Measurements from ENCODE around the gene SETBP1.
A peak's percentile ranks its signal among the peaks of the same experiment; 100 is the strongest.

SETBP1 gene

DNA sequence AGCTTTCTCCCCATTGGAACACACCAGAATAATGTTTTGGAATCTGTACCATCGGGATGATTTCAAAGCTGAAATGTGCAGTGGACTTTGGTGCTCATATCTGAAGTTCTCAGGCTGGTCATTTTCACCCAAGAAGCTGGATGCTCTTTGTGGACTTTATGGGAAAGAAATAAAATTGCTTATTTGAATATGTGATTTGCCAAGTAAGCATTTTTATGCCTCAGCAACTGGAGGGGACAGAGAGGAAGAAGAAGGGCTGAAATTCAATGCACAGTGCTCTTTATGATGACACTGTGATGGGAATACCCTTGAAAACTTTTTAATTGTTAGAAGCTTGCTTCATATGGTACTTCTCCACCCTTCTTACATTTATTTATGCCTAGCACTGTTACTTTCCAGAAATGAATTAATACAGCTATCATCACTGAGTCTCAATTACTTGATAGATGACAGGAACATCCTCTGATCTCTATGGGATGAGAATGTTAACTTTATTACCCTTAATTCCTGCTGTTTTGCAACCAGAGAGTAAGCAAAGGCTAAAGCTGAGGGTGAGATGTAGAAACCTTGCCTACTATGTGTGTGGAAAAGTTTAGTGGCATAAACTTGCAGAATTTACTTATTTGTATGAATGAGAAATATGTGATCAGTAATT, 23.6 kb downstream of the SETBP1 start:
- Histone ChIP-seq H2BK12ac (ENCODE audit: low read length) (no peak overlapping the region), H2AK5ac (ENCODE audit: low read length) (no peak overlapping the region), H4K91ac (ENCODE audit: low read depth, low read length) (no peak overlapping the region), H2BK5ac (ENCODE audit: low read depth, low read length, poor library complexity) (no peak overlapping the region), H3K79me1 (ENCODE audit: low read length) (no peaks in the 10 kb centered on the region), H3K27ac (ENCODE audit: low read depth, low read length) (no peak overlapping the region), H3K14ac (ENCODE audit: low read length) (no peak overlapping the region), H4K12ac (ENCODE audit: low read depth, low read length) (no peak overlapping the region), H2AFZ (ENCODE audit: insufficient read depth, low read length, poor library complexity) (no peak overlapping the region), H3K27me3 (ENCODE audit: insufficient read depth, low read length) (no peaks in the 10 kb centered on the region), H3K79me2 (ENCODE audit: control insufficient read depth, insufficient read depth, low read length, poor library complexity) (no peaks in the 10 kb centered on the region), H3K4me1 (ENCODE audit: control insufficient read depth in 1 of 2, insufficient read depth in 2 of 2, low read length in 2 of 2) (peaks cover 5 to 14% of the 10 kb centered on the region in 2 experiments), H2BK120ac (ENCODE audit: insufficient read depth, low read length, poor library complexity) (no peak overlapping the region), H3K36me3 (ENCODE audit: control insufficient read depth in 1 of 2, insufficient read depth in 2 of 2, low read length in 2 of 2) (peaks cover 2 to 4% of the 10 kb centered on the region in 2 experiments), H3K18ac (ENCODE audit: low read length) (no peak overlapping the region), H3K23ac (ENCODE audit: low read length) (no peak overlapping the region), H3K4me2 (ENCODE audit: low read length) (no peak overlapping the region), H3K4me3 (ENCODE audit: low read depth, low read length) (no peak overlapping the region), H3K9ac (ENCODE audit: low read length) (no peak overlapping the region), H4K8ac (ENCODE audit: low read depth, low read length) (no peak overlapping the region), H3K4ac (ENCODE audit: low read depth, low read length) (no peak overlapping the region), H3K9me3 (ENCODE audit: insufficient read depth, low read depth, low read length) (no peaks in the 10 kb centered on the region)
- whole genome bisulfite sequencing (ENCODE audit: extremely low coverage, insufficient coverage, insufficient read length): no CpG with 5 or more reads among the region's 1 CpG
- DNase-seq: no peak

DNA sequence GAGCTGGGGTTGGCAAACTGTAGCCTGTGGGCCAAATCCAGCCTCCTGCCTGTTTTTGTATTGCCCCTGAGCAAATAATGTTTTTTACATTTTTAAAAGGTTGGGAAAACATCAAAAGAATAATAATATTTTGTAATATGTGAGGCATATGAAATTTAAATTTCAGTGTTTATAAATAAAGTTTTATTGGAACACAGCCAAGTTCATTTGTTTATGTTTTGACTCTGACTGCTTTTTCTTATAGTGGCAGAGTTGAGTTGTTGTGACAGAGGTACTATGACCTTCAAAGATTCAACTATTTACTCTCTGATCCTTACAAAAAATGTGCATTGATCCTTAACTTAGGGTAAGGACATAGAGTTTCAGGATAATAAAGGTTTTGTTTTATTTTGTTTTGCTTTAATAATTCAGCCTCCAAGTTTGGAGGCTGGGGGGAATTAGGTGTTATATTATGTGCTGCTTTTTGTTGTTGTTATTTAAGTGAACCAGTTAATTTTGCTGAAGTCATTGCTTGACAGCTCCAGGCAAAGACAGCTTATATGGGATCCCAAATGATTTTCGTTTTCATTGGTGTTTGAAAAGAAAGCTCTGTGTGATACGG, 24.5 kb downstream of the SETBP1 start:
- H2AK5ac ChIP-seq (ENCODE audit: low read length): no peak overlapping the region
- H4K8ac ChIP-seq (ENCODE audit: low read depth, low read length): no peak overlapping the region
- no peak overlapping the region for H3K4ac ChIP-seq (ENCODE audit: low read depth, low read length)
- no peak overlapping the region for H2AFZ ChIP-seq (ENCODE audit: insufficient read depth, low read length, poor library complexity)
- H3K4me1 ChIP-seq (ENCODE audit: control insufficient read depth in 1 of 2, insufficient read depth in 2 of 2, low read length in 2 of 2): peaks cover 5 to 8% of the 10 kb centered on the region in 2 experiments
- no peak overlapping the region for H3K4me3 ChIP-seq (ENCODE audit: low read depth, low read length)
- H3K23ac ChIP-seq (ENCODE audit: low read length): no peak overlapping the region
- no peak overlapping the region for H2BK12ac ChIP-seq (ENCODE audit: low read length)
- no peaks in the 10 kb centered on the region for H3K27me3 ChIP-seq (ENCODE audit: insufficient read depth, low read length)
- no peak for DNase-seq
- H4K91ac ChIP-seq (ENCODE audit: low read depth, low read length): no peak overlapping the region
- H2BK5ac ChIP-seq (ENCODE audit: low read depth, low read length, poor library complexity): no peak overlapping the region
- no peak overlapping the region for H3K14ac ChIP-seq (ENCODE audit: low read length)
- H4K12ac ChIP-seq (ENCODE audit: low read depth, low read length): no peak overlapping the region
- H3K9me3 ChIP-seq (ENCODE audit: insufficient read depth, low read depth, low read length): no peaks in the 10 kb centered on the region
- H3K79me1 ChIP-seq (ENCODE audit: low read length): no peaks in the 10 kb centered on the region
- WGBS (ENCODE audit: extremely low coverage, insufficient coverage, insufficient read length): no CpG with 5 or more reads among the region's 2 CpGs
- no peak overlapping the region for H3K18ac ChIP-seq (ENCODE audit: low read length)
- H3K4me2 ChIP-seq (ENCODE audit: low read length): no peak overlapping the region
- no peak overlapping the region for H3K27ac ChIP-seq (ENCODE audit: low read depth, low read length)
- no peak overlapping the region for H2BK120ac ChIP-seq (ENCODE audit: insufficient read depth, low read length, poor library complexity)
- H3K9ac ChIP-seq (ENCODE audit: low read length): no peak overlapping the region
- H3K79me2 ChIP-seq (ENCODE audit: control insufficient read depth, insufficient read depth, low read length, poor library complexity): no peaks in the 10 kb centered on the region
- H3K36me3 ChIP-seq (ENCODE audit: control insufficient read depth in 1 of 2, insufficient read depth in 2 of 2, low read length in 2 of 2): peaks cover 2 to 4% of the 10 kb centered on the region in 2 experiments

DNA sequence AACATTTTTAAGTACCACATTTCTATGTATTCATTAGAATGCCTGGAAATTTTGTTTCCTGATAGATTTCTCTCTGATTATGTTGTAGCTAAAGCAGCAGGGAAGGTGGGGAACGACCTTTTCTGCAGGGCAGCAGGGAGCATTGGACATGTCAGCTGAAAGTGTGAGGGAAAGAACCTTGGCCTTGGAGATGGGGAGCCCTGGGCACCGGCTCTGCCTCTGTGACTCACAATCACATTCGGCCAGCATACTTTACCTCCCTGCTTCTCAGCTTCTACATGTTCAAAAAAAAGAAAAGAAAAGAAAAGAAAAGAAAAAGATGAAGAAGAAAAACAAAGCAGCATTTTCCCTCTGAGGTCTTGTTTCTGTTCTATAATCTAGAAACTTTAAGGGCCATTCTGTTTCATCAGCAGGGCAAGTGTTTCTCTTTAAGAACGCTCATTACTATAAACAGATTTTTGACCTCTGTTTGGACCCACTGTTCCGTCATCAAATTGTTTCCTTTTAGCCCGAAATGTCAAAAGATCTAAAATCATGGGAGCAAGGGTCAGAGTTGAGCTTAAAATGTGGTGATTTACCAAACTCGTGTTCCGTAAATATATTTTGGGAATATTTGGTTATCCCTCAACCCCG, 27.9 kb downstream of the SETBP1 start:
- no peak overlapping the region for H3K27ac ChIP-seq (ENCODE audit: low read depth, low read length)
- no peaks in the 10 kb centered on the region for H3K27me3 ChIP-seq (ENCODE audit: insufficient read depth, low read length)
- H2AFZ ChIP-seq (ENCODE audit: insufficient read depth, low read length, poor library complexity): no peak overlapping the region
- H3K4ac ChIP-seq (ENCODE audit: low read depth, low read length): no peak overlapping the region
- H2BK12ac ChIP-seq (ENCODE audit: low read length): no peak overlapping the region
- peaks cover 5 to 8% of the 10 kb centered on the region in 2 experiments for H3K4me1 ChIP-seq (ENCODE audit: control insufficient read depth in 1 of 2, insufficient read depth in 2 of 2, low read length in 2 of 2)
- H3K79me2 ChIP-seq (ENCODE audit: control insufficient read depth, insufficient read depth, low read length, poor library complexity): no peaks in the 10 kb centered on the region
- H3K23ac ChIP-seq (ENCODE audit: low read length): no peak overlapping the region
- H3K36me3 ChIP-seq (ENCODE audit: control insufficient read depth in 1 of 2, insufficient read depth in 2 of 2, low read length in 2 of 2): peaks cover 2 to 5% of the 10 kb centered on the region in 2 experiments
- H3K4me2 ChIP-seq (ENCODE audit: low read length): no peak overlapping the region
- peaks cover 4% of the 10 kb centered on the region for H3K79me1 ChIP-seq (ENCODE audit: low read length)
- H4K91ac ChIP-seq (ENCODE audit: low read depth, low read length): no peak overlapping the region
- no CpG with 5 or more reads among the region's 9 CpGs for WGBS (ENCODE audit: extremely low coverage, insufficient coverage, insufficient read length)
- H3K4me3 ChIP-seq (ENCODE audit: low read depth, low read length): no peak overlapping the region
- no peaks in the 10 kb centered on the region for H3K9me3 ChIP-seq (ENCODE audit: insufficient read depth, low read depth, low read length)
- no peak overlapping the region for H2AK5ac ChIP-seq (ENCODE audit: low read length)
- H3K9ac ChIP-seq (ENCODE audit: low read length): no peak overlapping the region
- H2BK5ac ChIP-seq (ENCODE audit: low read depth, low read length, poor library complexity): no peak overlapping the region
- H2BK120ac ChIP-seq (ENCODE audit: insufficient read depth, low read length, poor library complexity): no peak overlapping the region
- no peak overlapping the region for H4K8ac ChIP-seq (ENCODE audit: low read depth, low read length)
- no peak overlapping the region for H3K14ac ChIP-seq (ENCODE audit: low read length)
- DNase-seq: no peak
- no peak overlapping the region for H3K18ac ChIP-seq (ENCODE audit: low read length)
- no peak overlapping the region for H4K12ac ChIP-seq (ENCODE audit: low read depth, low read length)

DNA sequence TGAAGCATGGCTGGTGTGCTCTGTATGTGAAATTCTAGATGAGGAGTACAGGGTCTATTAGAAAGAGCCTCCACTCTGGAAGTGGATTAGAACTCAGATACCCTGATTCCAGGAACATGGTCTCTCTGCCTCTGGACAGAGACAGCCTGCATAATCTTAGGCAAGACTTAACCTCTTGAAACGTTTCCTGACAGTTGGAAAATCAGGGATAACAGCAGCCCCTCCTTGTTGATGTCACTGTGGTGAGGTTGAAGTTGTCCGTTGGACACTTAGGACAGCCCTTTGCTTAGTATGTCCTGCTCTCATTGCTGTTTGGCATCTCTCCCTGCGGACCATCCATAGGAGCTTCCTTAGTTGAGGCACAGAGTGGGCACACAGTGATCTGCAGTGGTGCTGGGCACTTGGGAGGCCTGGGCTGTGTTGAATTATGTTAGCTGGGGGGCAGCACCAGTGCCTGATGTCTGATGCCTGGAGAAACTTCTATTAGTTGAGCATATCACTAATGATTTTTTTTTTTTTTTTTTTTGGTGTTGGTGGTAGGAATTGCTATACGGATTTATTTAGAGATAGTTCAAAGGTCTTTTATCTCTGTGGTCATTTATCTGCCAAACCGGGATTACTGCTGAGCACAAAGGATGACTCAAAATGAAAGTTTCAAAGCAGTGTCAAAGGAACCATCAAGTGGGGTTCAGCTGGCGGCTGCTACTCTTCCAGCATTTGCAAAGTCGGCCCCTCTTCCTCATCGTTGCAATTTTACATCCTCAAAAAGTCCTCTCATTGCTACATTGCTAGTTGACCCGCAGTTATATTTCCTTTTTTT, 28.8 kb downstream of the SETBP1 start:
- Histone ChIP-seq H3K4me3 (ENCODE audit: low read depth, low read length) (no peak overlapping the region), H2AFZ (ENCODE audit: insufficient read depth, low read length, poor library complexity) (no peak overlapping the region), H3K18ac (ENCODE audit: low read length) (peak overlapping the region; percentile 75), H3K79me2 (ENCODE audit: control insufficient read depth, insufficient read depth, low read length, poor library complexity) (no peaks in the 10 kb centered on the region), H3K4ac (ENCODE audit: low read depth, low read length) (no peak overlapping the region), H3K9ac (ENCODE audit: low read length) (no peak overlapping the region), H3K4me2 (ENCODE audit: low read length) (no peak overlapping the region), H3K36me3 (ENCODE audit: control insufficient read depth in 1 of 2, insufficient read depth in 2 of 2, low read length in 2 of 2) (peaks cover 2 to 5% of the 10 kb centered on the region in 2 experiments), H2BK120ac (ENCODE audit: insufficient read depth, low read length, poor library complexity) (no peak overlapping the region), H4K8ac (ENCODE audit: low read depth, low read length) (no peak overlapping the region), H3K9me3 (ENCODE audit: insufficient read depth, low read depth, low read length) (no peaks in the 10 kb centered on the region), H2AK5ac (ENCODE audit: low read length) (no peak overlapping the region), H3K23ac (ENCODE audit: low read length) (peak overlapping the region; percentile 24), H4K91ac (ENCODE audit: low read depth, low read length) (no peak overlapping the region), H3K27ac (ENCODE audit: low read depth, low read length) (no peak overlapping the region), H2BK5ac (ENCODE audit: low read depth, low read length, poor library complexity) (no peak overlapping the region), H2BK12ac (ENCODE audit: low read length) (no peak overlapping the region), H3K79me1 (ENCODE audit: low read length) (peaks cover 7% of the 10 kb centered on the region), H3K4me1 (ENCODE audit: control insufficient read depth in 1 of 2, insufficient read depth in 2 of 2, low read length in 2 of 2) (peaks cover 5 to 10% of the 10 kb centered on the region in 2 experiments), H4K12ac (ENCODE audit: low read depth, low read length) (no peak overlapping the region), H3K14ac (ENCODE audit: low read length) (no peak overlapping the region), H3K27me3 (ENCODE audit: insufficient read depth, low read length) (no peaks in the 10 kb centered on the region)
- no peak for DNase-seq
- no CpG with 5 or more reads among the region's 9 CpGs for WGBS (ENCODE audit: extremely low coverage, insufficient coverage, insufficient read length)
